ENCODE data around the gene WDR41. TPM values are rescaled to one million over a fixed set of nuclear protein-coding genes. Genes with fewer than 3 reads are reported as not detected.

WDR41 gene
- total RNA-seq, 4 donors from 2014 or later = 11.7 to 49.5 (median 30.8) TPM

GRCh38 chr5:77438071-77438470, 54.0 kb downstream of the WDR41 start:
- Histone ChIP-seq H3K27me3 (no peaks in the 10 kb centered on the region), H3K27ac (no peak overlapping the region), H3K4me3 (no peak overlapping the region), H3K36me3 (peaks cover 0 to 13% (median 0%) of the 10 kb centered on the region in 3 donors), H3K9me3 (no peaks in the 10 kb centered on the region), H3K4me1 (no peaks in the 10 kb centered on the region)
- TF ChIP-seq CTCF (IDR thresholded peaks at IDR 0.05) (no peak), POLR2A (IDR thresholded peaks at IDR 0.05) (no peak)
- DNase-seq = no peak

- Histone ChIP-seq H3K4me1 (no peaks in the 10 kb centered on the region), H3K27me3 (no peaks in the 10 kb centered on the region), H3K4me3 (no peak overlapping the region), H3K36me3 (peaks cover 0 to 15% (median 0%) of the 10 kb centered on the region in 3 donors), H3K9me3 (no peaks in the 10 kb centered on the region), H3K27ac (no peak overlapping the region)
- TF ChIP-seq CTCF (IDR thresholded peaks at IDR 0.05) (no peak), POLR2A (IDR thresholded peaks at IDR 0.05) (no peak)
- DNase-seq = no peak
These were observed 54.9 kb downstream of the WDR41 start for GRCh38 chr5:77437194-77437593.

GRCh38 chr5:77431719-77432118, 60.4 kb downstream of the WDR41 start:
- no peak for DNase-seq
- TF ChIP-seq POLR2A (IDR thresholded peaks at IDR 0.05) (no peak), CTCF (IDR thresholded peaks at IDR 0.05) (no peak)
- Histone ChIP-seq H3K27ac (no peak overlapping the region), H3K36me3 (peaks cover 0 to 23% (median 0%) of the 10 kb centered on the region in 3 donors), H3K27me3 (no peaks in the 10 kb centered on the region), H3K9me3 (no peaks in the 10 kb centered on the region), H3K4me1 (no peaks in the 10 kb centered on the region), H3K4me3 (no peak overlapping the region)

- no peaks in the 10 kb centered on the region for H3K27me3 ChIP-seq
- no peaks in the 10 kb centered on the region for H3K4me1 ChIP-seq
- H3K4me3 ChIP-seq = no peak overlapping the region
- H3K9me3 ChIP-seq = no peaks in the 10 kb centered on the region
- peaks cover 0 to 21% (median 0%) of the 10 kb centered on the region in 3 donors for H3K36me3 ChIP-seq
- TF ChIP-seq CTCF (IDR thresholded peaks at IDR 0.05) = no peak
- no peak for TF ChIP-seq POLR2A (IDR thresholded peaks at IDR 0.05)
- no peak for DNase-seq
- H3K27ac ChIP-seq = no peak overlapping the region
These were observed 60.8 kb downstream of the WDR41 start for GRCh38 chr5:77431286-77431685.

- H3K4me3 ChIP-seq = no peak overlapping the region
- TF ChIP-seq CTCF (IDR thresholded peaks at IDR 0.05) (no peak), POLR2A (IDR thresholded peaks at IDR 0.05) (no peak)
- no peaks in the 10 kb centered on the region for H3K9me3 ChIP-seq
- peaks cover 0 to 15% (median 0%) of the 10 kb centered on the region in 3 donors for H3K36me3 ChIP-seq
- no peaks in the 10 kb centered on the region for H3K4me1 ChIP-seq
- no peaks in the 10 kb centered on the region for H3K27me3 ChIP-seq
- no peak overlapping the region for H3K27ac ChIP-seq
- DNase-seq = no peak
These were observed 61.4 kb downstream of the WDR41 start for GRCh38 chr5:77430726-77431125.

- H3K4me1 ChIP-seq = no peaks in the 10 kb centered on the region
- DNase-seq = no peak
- peaks cover 0 to 9% (median 0%) of the 10 kb centered on the region in 3 donors for H3K36me3 ChIP-seq
- TF ChIP-seq POLR2A (IDR thresholded peaks at IDR 0.05) (no peak), CTCF (IDR thresholded peaks at IDR 0.05) (no peak)
- H3K27ac ChIP-seq = peak overlapping the region in 1 of 4 donors; percentile 29
- no peaks in the 10 kb centered on the region for H3K9me3 ChIP-seq
- no peaks in the 10 kb centered on the region for H3K27me3 ChIP-seq
- H3K4me3 ChIP-seq = no peak overlapping the region
These were observed 63.6 kb downstream of the WDR41 start for GRCh38 chr5:77428526-77428925.

All from Peyer's patch (tissue), 4 donors.